DMS153 treated with DMSO at 0.1 percent for 48 hours (cell line): Measurements from ENCODE around the gene DHX57.

ENCODE experiments used
- DNase-seq: peaks from one replicate; lab custom pipeline; 2025; ENCODE audit not compliant: unreplicated experiment; lab: John Stamatoyannopoulos, UW

DHX57 gene

DNA sequence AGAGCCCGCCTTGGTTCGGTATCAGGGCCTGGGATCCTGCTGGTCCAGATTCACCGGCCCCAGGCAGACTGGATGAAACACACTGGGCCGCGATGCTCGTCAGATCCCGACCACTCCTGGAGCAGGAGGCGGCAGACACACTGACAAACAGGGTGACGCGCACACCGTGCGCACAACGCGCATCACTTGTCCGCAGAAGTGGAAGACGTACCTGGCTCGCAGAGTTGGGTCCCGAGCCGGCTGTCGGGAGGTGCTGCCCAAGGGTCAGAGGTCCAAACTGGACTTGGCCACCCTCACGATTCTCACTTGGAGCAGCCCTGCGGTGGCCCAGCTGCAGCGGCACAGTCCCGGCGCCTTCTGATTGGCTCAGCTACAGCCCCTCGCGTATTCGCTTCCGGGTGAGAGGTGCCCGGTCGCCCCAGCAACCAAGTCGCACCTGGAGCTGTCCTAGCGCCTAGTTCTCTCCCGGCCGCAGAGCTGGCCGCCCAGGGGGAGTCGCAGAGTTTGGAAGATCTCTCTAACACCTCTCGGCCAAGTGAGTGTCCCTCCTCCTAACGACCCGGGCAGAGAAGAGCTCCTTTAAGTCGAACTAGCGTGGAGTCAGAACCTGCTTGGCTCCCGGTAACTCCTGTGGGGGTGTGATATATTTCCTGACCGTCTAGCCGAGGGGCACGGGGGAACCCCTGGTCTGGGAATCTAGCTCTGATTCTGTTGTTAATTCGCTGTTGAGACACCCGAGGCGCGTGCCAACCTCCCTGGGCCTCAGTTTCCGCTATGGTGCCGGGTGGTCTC is at the start of gene DHX57, which contains the start of gene MORN2:
Gene DHX57 (minus strand): TSS at position 359 of the 792 bp plus-strand sequence. CDS start 7,529 bp downstream, outside the sequence.
Gene MORN2 (plus strand): TSS at position 401 of the 792 bp plus-strand sequence.
- peak; percentile 29 for DNase-seq

DNA sequence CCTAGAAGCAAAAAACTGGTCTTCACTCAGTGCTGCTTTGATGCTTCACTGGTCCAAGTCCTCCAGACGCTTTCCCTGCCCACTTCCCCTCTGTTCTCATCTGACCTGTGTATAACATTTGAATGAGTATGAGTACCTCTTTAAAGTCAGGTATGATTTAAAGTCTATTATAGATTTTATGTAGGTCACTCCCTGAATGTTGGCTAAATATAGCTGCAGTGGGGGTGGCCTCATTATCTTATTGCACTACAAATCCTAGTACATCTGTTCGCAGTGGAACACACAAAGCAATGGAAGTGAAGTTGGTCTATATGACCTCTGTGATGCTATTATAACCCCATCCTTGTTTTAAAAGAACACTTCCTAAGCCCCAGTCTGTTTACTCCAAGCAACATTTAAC is 47.2 kb upstream of the DHX57 start:
- no peak for DNase-seq

DNA sequence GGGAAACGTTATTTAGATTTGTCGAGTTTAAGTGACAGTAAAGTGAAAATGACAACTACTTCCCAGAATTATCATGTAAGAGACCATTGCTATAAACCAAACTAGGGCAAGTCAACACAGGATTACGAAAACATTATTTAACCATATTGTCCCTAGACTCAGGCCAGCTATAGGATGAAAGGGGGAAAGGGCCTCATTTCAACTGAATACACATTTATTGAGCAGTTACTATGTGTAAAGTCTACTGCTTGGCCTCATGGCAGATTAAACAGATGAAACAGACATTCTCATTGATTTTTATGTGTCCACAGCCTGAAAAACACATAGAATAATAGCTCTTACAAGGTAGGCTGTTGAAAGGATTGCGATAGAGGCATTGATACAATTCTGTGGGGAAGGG is 46.7 kb upstream of the DHX57 start:
- no peak for DNase-seq

DNA sequence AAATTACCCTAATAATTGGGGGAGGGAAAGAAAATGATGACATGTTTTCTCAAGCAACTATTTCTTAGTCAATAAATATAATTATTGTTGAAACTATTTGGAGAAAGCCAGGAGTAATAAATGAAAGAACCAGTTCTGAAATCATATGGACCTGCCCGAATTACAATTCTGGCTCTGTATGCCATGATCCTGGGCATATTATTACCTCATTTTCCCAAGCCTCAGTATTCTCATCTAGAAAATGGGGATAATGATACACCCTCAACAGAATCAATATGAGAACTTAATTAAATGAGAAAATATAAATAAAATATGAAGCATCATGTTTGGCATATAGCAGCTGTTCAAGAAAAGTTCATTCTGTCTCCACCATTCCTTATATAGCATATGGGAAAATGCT is 36.9 kb upstream of the DHX57 start:
- DNase-seq, result no peak

GRCh38 chr2:38911191-38911590 is 35.5 kb upstream of the DHX57 start:
- no peak for DNase-seq

DNA sequence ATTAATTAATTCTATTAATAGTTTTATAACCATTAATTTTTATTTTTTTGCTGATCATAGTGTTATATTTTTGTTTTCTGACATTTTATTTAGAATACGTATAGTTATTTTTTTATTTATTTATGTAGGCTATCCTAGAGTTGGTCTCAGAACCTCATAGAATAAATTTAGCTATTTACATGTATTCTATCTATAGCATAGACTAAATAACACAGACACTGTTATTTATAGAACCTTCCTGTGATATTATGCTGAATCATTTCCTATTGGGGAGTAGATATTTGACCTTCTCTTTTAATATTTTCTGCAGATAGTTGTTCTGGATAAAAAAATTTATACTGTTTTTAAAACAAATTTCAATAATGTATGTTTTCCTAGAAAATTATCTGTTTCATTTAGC is 34.1 kb upstream of the DHX57 start:
- no peak for DNase-seq

GRCh38 chr2:38907743-38908562 is 32.2 kb upstream of the DHX57 start:
- DNase-seq, result no peak

DNA sequence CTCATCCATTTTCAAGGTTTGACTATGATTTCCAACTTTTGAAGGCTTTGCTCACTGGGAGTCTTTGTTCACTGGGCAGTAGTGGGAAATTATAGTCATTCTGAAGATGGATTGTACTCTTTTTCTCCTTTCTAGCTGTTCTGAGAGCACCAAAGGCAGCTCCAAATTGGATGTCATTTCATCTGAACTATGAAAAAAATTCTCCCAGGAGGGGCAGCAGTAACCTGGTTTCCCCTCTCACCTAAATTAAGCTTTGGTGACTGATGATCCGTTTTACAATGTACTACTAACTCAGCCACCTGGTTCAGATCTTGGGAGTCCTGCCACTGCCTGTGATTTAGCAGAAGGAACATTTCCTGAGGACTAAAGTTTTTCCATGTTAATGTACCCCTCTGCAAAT is 31.5 kb upstream of the DHX57 start:
- no peak for DNase-seq

DNA sequence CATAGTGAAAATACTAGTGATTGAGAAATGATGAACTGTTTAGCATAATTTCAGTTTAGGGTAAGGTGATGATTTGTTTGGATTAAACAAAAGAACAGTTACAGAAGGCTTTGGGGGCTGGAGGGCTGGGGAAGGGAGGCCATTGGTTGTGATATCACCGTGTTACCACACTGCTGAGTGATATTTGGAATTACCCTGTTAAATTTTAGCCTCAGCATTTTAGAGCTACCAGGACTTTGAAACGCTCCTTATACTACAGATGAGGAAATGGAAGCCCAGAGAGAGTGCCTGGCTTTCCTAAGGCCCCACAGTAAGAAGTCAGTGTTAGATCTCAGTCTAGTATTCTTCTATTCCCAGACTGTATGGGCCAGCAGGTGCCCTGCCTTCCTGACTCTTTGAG is 29.5 kb upstream of the DHX57 start:
- no peak for DNase-seq

- DNase-seq, result no peak
Measured at GRCh38 chr2:38900726-38901125, 25.0 kb upstream of the DHX57 start.

- no peak for DNase-seq
Measured at GRCh38 chr2:38898256-38898655, 22.5 kb upstream of the DHX57 start.

DNA sequence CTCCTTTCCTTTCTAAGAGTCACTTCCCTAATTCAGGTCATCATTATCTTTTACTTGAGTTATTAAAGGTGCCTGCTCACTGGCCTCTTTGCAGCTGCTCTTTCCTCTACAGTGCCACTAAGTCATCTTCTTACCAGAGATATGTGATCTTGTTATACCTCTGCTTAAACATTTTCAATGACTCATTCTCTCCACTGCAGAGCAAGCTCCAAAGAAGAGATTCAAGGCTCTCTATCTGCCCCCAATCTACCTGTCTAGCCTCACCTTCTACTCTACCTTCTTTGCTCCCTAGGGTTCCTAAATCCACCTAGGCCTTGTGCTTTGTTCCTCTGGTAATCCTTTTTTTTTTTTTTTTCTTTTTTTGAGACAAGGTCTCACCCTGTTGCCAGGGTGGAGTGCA is 17.1 kb upstream of the DHX57 start:
- DNase-seq, result no peak

GRCh38 chr2:38889575-38889974 is 13.8 kb upstream of the DHX57 start, which contains the start of gene ARHGEF33:
ARHGEF33 (plus strand) TSS chr2:38889875; CDS start chr2:38919448, 29,573 bp downstream.
- DNase-seq, result no peak

DNA sequence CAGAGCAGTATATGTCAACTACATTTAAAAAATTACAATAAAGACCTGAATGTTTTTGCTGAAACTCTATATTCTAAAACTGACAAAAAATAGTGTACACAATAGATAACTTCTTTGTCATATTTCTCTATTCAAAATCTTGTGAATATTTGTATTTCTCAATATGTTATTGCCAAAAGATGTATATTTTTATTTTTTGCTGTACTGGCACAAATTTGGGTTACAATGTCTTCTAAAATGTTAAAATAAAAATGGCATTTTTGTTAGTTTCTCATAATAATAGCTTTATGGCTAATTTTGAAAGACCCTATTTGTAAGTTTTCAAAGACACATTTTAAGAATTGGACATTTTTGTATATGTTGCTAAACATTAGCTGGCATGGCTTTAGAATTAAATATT is 13.3 kb upstream of the DHX57 start:
- DNase-seq, result no peak

- no peak for DNase-seq
Measured at GRCh38 chr2:38887902-38888554, 12.3 kb upstream of the DHX57 start.

- DNase-seq, result no peak
Measured at GRCh38 chr2:38887347-38887746, 11.6 kb upstream of the DHX57 start.

- DNase-seq, result no peak
Measured at GRCh38 chr2:38886063-38886462, 10.3 kb upstream of the DHX57 start.

DNA sequence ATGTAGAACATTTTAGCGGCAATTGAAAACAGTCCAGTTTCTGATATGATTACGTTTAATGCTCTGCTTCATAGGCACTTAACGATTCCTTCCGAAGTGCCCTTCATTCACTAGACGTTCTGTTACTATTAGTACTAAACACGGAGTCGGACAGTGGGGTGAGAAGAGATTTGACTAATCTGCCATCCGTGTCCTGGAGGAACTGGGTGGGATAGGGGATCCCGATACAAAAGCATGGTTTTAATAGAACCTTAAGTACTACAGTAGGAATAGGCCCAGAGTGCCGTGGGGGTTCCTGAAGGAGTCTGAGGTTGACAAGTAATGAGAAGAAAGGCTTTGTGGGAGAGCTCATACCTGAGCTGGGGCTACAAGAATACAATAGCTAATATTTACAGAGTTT is 673 bp upstream of the DHX57 start:
- no peak for DNase-seq

DNA sequence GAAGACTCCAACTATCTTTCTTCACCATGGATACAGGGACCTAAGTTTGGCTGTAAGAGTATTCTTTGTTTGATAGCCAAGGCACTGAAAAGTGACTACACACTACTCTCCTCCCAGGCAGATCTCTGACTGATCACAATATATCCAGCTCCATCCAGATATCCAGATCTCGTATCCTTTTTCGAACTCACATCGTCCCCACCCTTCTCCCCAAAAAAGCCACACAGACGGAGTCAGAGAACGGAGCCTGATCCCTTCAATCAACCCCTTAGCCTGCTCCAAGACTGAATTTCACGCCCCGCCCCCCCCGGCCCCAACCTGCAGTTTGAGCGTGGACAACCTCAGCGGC is 533 bp downstream of the DHX57 start:
- DNase-seq, result no peak

- DNase-seq, result no peak
Measured at GRCh38 chr2:38873763-38874162, 2.0 kb downstream of the DHX57 start.

- no peak for DNase-seq
Measured at GRCh38 chr2:38871432-38871831, 4.3 kb downstream of the DHX57 start.
